GM18526 (cell line): ENCODE data around the gene FGF14.

Source experiments
- POLR2A ChIP-seq: IDR thresholded peaks from 3 replicates; pipeline ENCODE4 v1.6.1; 2011; ENCODE audit not compliant: insufficient read length; ENCODE audit errors: extremely low read depth

The FGF14 gene

GRCh38 chr13:102326381-102327118 lies 75.3 kb downstream of the FGF14 start:
- TF ChIP-seq POLR2A = no peak

- no peak for TF ChIP-seq POLR2A
These were observed 76.5 kb downstream of the FGF14 start for GRCh38 chr13:102325321-102325720.

- TF ChIP-seq POLR2A = no peak
These were observed 78.3 kb downstream of the FGF14 start for GRCh38 chr13:102323505-102323904.

- TF ChIP-seq POLR2A = no peak
These were observed 78.8 kb downstream of the FGF14 start for GRCh38 chr13:102323012-102323411.

- TF ChIP-seq POLR2A = no peak
These were observed 79.6 kb downstream of the FGF14 start for GRCh38 chr13:102322211-102322610.

DNA sequence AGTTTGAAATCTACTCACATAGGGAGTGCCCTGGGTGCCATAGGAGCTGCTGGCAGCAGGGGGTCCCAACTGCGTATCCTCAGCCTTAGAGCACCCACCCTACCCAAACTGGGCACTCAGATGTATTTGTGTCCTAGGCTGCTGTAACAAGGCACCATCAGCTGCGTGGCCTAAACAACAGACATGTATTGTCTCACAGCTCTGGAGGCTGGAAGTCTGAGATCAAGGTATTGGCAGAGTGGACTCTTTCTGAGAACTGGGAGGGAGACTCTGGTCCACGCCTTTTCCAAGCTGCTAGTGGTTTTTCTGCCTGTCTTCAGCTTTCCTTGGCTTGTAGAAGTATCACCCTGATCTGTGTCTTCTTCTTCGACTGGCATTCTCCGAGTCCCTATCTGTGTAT lies 83.6 kb downstream of the FGF14 start:
- TF ChIP-seq POLR2A = no peak

DNA sequence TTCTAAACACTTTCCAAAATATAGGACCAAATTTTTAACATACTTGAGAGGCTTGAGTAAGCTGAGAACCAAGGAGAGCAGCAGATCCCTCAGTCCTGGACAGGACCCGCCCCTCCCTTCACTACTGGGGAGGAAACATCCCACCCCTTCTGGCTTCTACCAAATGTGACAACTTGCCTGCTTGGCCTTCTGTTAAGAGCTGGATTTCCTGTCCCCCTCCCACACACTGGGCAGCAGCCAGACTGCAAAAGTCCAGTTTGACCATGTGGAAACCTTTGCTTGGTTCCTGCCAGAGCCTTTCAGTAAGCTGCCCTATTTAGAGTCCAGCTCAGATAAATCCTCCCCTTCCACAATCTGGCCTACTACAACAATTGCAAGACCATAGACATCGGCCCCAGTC lies 84.3 kb downstream of the FGF14 start:
- TF ChIP-seq POLR2A = no peak

DNA sequence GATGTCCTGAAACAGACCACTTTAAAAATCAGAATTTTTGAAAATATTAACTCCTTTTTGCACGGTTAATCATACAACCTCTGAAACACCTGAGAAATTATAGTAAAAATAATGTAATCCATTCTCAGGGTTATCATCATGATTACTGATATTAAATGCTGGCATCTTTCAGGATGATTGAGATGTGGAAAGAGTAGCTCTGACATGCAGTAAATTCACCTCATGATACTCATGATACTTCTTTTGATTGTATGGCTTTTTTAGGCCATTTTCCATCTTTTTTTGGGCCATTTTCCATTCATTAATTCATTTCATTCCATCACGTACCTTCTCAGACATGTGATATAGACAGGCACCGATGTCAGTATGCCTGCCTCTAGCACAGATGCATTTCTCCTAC lies 85.1 kb downstream of the FGF14 start:
- TF ChIP-seq POLR2A = no peak

- no peak for TF ChIP-seq POLR2A
These were observed 89.0 kb downstream of the FGF14 start for GRCh38 chr13:102312841-102313240.

- no peak for TF ChIP-seq POLR2A
These were observed 89.9 kb downstream of the FGF14 start for GRCh38 chr13:102311901-102312300.

DNA sequence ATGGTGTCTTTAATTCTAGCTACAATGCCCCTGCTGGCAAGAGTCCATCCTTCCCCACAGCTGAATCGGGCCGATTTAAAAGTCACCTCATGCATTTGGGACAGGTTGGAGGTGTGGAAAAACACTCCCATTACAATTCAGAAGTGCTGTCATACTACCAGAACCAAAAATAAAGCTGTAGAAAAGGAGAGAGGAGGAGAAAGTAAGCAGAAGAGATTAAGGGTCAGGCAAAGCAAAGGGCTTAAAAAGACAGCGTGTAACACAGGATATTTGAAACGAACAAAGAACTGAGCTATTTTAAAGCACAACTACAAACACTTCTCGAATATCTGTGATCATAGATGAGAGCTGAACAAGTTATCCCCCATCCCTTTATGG lies 90.4 kb downstream of the FGF14 start:
- TF ChIP-seq POLR2A = no peak

DNA sequence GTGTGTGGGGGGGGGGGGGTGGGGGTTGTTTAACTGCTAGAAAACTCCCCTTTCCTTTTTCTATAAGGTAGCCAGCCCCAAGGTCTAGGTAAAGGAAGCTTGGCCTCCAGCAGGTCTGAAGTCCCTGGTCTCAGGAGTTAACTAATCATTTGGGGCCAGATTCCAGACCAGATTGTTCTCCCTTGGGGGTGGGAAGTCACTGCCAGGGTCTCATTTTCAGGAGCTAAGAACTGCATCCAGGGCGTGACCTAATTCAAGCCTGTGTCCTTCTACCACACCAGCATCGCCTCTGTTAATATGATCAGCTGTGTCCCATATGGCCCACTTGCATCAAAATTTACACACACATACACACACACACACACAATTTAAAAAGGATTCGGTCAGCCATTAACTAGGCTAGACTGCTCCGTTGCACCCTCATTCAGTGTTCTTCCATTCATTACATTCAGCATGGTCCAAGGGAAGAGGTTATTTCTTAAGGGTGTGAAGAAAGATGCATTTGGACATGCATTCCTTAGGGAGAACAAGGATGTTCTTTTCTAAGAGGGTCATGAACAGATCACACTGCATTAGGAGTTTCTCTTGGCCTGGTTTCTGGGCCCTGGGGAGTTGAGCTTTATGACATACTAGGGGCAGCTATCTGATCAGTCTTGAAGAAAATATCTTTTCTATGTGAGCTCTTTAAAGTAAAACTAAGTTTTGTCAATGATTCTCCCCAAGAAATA lies 91.0 kb downstream of the FGF14 start:
- no peak for TF ChIP-seq POLR2A

DNA sequence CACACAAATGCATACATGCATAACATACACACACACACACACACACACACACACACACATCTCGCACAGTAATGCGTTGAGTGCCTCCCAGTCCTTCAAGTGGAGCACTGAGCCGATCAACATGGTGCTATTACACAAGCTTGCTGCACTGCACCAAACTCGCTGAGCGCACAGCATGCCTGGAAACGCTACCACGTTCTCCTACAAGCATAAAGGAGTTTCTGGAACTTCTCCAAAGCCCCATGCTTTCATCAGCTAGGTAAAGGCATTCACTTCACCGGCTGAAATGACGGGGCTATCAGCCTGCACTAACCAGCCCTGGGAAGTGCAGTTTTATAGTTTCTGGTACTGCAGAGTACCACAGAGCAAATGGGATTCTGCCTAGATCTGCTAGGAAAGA lies 92.7 kb downstream of the FGF14 start:
- no peak for TF ChIP-seq POLR2A

DNA sequence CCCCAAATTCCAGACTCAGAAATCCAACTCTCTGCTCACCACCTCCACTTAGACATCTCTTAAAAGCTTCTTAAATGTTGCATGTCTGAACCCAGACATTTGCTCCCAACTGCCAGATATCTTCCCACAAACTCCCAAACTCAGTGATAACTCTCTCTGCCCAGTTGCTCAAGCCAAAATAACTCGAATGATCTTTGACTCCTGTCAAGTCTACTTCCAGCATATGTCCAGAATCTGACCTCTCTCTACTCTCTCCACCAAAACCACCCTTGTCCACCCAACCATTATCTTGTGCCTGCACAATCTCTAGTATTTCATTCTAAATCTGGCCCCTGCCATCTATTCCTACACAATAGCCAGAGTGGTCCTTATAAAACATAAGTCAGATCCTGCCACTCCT lies 99.3 kb downstream of the FGF14 start:
- TF ChIP-seq POLR2A = no peak

- TF ChIP-seq POLR2A = no peak
These were observed 101.5 kb downstream of the FGF14 start for GRCh38 chr13:102300379-102300778.

GRCh38 chr13:102299366-102299765 lies 102.5 kb downstream of the FGF14 start:
- no peak for TF ChIP-seq POLR2A

DNA sequence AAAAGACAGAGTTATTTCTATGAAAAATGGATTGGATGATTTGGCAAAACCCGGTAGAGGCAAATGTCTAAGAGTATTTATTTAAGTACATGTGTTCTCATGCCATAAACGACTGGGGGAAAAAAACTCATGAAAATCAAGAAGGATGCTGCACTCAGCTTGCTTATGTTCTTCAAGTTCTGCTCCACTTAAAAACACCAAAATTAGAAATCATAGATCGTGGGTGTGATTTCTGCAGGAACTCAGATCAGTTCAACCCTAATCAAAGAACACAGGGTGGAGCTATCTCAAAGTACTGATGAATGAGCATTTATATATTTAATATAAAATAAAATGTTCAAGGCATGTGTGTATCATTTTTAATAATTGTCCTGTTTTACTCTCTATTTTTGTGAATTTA lies 103.8 kb downstream of the FGF14 start:
- no peak for TF ChIP-seq POLR2A
